ENCODE data around the gene GRK5.
A peak's percentile ranks its signal among the peaks of the same experiment; 100 is the strongest.

GRK5 gene

GRCh38 chr10:119201233-119201632 is 6.1 kb upstream of the GRK5 start:
- H3K27me3 ChIP-seq (ENCODE audit: insufficient read depth, low read depth, severe bottlenecking), result no peaks in the 10 kb centered on the region
- H3K4me3 ChIP-seq (ENCODE audit: low read depth, low read length), result no peak overlapping the region
- DNase-seq, result no peak
- no peak overlapping the region for H3K27ac ChIP-seq
- no peak for TF ChIP-seq CTCF (IDR thresholded peaks at IDR 0.05; ENCODE audit: low read depth, low read length)
- no peaks in the 10 kb centered on the region for H3K9me3 ChIP-seq (ENCODE audit: severe bottlenecking)
- H3K36me3 ChIP-seq, result no peaks in the 10 kb centered on the region

GRCh38 chr10:119203006-119203405 is 4.4 kb upstream of the GRK5 start:
- Histone ChIP-seq H3K36me3 (no peaks in the 10 kb centered on the region), H3K4me3 (ENCODE audit: low read depth, low read length) (no peak overlapping the region), H3K9me3 (ENCODE audit: severe bottlenecking) (no peaks in the 10 kb centered on the region), H3K27ac (no peak overlapping the region), H3K27me3 (ENCODE audit: insufficient read depth, low read depth, severe bottlenecking) (no peaks in the 10 kb centered on the region)
- DNase-seq, result no peak
- TF ChIP-seq CTCF (IDR thresholded peaks at IDR 0.05; ENCODE audit: low read depth, low read length), result no peak

GRCh38 chr10:119205894-119206602 is 1.3 kb upstream of the GRK5 start:
- Histone ChIP-seq H3K4me3 (ENCODE audit: low read depth, low read length) (peak overlapping the region; percentile 40), H3K27ac (peak overlapping the region; percentile 99), H3K27me3 (ENCODE audit: insufficient read depth, low read depth, severe bottlenecking) (no peaks in the 10 kb centered on the region), H3K9me3 (ENCODE audit: severe bottlenecking) (no peaks in the 10 kb centered on the region), H3K36me3 (no peaks in the 10 kb centered on the region; the same call in 1 of the 2 replicates)
- DNase-seq, result peak; percentile 73
- no peak for TF ChIP-seq CTCF (IDR thresholded peaks at IDR 0.05; ENCODE audit: low read depth, low read length)

GRCh38 chr10:119206603-119207365 is 587 bp upstream of the GRK5 start:
- TF ChIP-seq CTCF (IDR thresholded peaks at IDR 0.05; ENCODE audit: low read depth, low read length), result peak; percentile 69
- Histone ChIP-seq H3K4me3 (ENCODE audit: low read depth, low read length) (peak overlapping the region; percentile 52), H3K9me3 (ENCODE audit: severe bottlenecking) (no peaks in the 10 kb centered on the region), H3K27ac (peak overlapping the region; percentile 99), H3K27me3 (ENCODE audit: insufficient read depth, low read depth, severe bottlenecking) (no peaks in the 10 kb centered on the region), H3K36me3 (no peaks in the 10 kb centered on the region; the same call in 1 of the 2 replicates)
- DNase-seq, result peak; percentile 74

- no peak for TF ChIP-seq CTCF (IDR thresholded peaks at IDR 0.05; ENCODE audit: low read depth, low read length)
- Histone ChIP-seq H3K9me3 (ENCODE audit: severe bottlenecking) (no peaks in the 10 kb centered on the region), H3K27me3 (ENCODE audit: insufficient read depth, low read depth, severe bottlenecking) (no peaks in the 10 kb centered on the region), H3K27ac (peak overlapping the region; percentile 77), H3K4me3 (ENCODE audit: low read depth, low read length) (peak overlapping the region; percentile 54), H3K36me3 (no peaks in the 10 kb centered on the region; the same call in 1 of the 2 replicates)
- peak; percentile 35 for DNase-seq
Observed at GRCh38 chr10:119207713-119208552, 562 bp downstream of the GRK5 start.
